GM21529 (cell line): ENCODE results near the gene TMEM252.

Source experiments
- ATAC-seq: cut with Tn5 transposase; IDR thresholded peaks from one replicate; pipeline ENCODE4 v1.9.1; 2021; ENCODE audit not compliant: unreplicated experiment

The TMEM252 gene, protein sequence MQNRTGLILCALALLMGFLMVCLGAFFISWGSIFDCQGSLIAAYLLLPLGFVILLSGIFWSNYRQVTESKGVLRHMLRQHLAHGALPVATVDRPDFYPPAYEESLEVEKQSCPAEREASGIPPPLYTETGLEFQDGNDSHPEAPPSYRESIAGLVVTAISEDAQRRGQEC

DNA sequence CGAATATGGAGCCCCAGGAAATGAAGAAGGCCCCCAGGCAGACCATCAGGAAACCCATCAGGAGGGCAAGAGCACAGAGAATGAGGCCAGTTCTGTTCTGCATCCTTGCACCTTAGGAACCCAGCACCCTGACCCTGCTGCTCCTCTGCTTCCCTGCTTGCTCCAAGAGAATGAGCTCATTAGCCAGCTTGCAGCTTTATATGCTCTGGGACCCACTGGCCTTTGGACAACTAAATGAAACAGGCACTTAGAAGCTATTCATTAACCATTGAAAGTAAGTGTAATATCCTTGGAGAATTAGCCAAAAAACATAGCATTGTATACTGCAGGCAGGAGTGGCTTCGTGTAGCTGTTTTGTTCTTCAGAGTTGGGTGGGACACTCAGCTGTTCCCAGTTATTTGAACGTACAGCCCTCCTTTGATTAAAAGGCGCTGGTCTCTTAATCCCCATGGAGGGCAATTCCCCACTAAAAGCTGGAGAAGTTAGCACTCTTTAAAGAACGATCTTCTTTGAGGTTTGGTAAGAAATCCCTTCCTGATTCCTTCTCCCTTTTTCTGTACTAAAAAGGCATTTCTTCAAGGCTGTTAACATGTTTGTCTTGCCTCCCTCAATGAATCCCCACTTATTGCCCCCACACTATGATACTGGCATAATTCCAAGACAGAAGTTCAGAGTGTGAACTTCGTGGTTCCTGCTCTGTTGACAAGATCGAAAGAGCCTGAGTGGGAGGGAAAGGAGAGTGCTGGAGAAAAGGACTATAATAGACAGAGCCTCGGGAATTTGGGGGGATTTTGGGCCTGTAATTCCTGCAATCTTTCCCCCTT, at the start of gene TMEM252:
Gene TMEM252 (minus strand): TSS at position 172 of the 824 bp plus-strand sequence. CDS start 69 bp downstream, at position 103.
- ATAC-seq = no peak

DNA sequence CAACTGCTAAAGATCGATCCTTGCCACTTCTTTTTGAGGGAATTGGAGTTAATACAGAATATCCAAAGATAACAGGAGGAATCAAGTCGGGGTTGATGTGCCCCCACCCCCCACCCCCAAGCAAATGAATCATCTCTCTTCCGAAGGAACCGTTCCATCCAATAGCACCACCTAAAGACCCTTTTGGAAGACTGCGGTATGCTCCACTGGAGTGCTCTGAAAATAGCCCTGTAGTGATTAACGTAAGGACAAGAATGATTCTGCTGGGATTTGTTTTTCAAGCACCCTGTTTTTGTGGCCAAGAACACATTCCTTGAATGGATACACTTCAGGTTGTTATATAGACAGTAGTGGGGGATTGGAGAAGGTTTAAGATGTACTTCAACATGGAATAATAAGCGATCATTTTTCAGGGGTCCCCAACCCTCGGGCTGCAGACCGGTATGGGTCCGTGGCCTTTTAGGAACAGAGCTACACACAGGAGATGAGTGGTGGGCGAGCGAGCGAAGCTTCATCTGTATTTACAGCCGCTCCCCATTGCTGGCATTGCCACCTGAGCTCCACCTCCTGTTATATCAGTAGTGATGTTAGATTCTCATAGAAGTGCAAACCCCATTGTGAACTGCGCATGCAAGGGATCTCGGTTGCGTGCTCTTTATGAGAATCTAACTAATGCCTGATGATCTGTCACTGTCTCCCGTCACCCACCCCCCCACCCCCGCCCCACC, 44.5 kb upstream of the TMEM252 start:
- no peak for ATAC-seq

DNA sequence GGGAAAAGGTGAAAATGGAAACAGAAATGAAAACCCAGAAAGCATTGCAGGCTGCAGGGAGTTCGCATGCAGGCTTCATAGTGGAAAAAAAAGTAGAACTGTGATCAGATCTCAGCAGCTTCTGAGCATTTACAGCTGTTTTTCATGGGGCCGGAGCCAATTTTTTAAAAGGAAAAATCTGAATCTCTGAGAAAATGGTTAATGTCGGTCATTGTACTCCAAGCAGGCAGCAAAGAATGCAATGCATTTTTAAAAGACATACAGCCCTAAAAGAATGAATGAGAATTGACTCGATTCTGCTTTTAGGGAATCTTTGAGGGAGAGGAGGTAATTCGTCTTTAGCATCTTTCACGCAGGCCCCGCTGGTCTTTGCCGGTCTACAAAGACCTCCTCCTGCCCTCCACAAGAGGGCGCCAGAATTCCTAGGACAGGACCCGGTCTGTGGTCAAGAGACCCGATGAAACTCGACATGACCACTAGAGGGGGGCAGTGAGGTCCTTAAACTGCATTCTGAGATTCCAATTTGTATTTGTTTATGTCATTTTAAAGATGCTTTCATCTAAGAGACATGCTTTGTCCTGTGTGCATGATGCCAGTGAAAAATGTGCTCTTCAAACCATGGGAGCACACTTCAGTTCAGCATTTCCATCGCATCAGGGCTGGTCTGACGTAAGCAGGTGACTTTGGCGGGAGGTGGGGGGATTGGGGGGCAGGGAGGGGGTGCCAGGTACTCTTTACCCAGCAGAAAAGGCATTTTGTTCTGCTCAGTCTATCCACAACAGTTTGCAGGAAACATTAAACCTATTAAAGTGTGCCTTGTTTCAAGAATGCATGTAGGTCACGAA, 43.7 kb upstream of the TMEM252 start:
- peak; percentile 95 for ATAC-seq

DNA sequence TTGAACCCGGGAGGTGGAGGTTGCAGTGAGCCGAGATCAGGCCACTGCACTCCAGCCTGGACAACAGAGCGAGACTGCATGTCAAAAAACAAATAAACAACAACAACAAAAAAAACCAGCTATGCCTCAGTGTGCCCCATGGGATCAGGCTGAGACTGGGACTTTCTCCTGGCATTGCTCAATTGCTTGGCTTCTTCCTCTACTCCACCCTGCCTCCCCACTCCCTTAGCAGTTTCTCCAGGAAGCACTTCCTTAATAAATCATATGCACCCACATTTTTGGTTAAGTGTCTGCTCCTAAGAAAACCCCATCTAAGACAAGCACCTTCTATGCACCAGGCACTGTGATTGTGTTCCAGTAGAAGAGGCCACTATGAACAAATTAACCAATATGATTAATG, 41.0 kb upstream of the TMEM252 start:
- no peak for ATAC-seq

DNA sequence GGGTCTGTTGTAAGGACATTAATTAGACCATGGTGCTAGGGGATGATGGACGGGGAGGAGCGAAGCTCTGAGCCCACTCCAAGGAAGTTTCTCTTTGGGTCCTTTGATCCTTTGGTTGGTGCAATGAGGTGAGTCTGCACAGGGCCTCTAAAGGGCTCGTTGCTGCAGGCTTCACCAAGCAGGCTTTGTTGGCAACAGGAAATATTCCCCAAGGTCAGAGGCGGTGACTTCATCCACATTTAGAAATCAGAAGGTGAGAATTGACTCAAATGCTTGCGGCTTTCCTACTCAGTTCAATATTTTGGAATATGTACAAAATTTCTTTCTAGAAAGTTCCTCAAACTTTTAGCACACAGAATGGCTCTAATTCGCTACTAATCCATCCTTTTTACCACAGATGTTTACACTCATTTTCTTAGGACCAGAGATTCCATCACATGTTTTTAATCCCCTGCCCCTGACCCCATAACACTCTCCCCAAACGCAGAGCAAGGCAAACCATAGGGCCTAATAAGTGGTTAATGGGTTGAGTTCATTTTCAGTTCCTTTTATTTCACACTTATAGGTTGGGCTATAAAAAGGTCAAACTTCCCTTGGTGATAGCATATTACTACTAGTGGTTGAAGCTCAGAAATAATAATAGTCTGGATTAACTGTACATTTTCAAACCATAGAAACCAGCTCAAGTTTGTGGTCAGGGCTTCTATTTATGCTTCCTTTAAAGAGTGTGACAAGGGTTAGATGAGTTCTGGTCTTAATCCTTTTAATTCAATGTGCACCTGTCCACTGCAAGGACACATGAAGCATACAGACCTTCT, 37.3 kb upstream of the TMEM252 start:
- peak; percentile 89 for ATAC-seq

DNA sequence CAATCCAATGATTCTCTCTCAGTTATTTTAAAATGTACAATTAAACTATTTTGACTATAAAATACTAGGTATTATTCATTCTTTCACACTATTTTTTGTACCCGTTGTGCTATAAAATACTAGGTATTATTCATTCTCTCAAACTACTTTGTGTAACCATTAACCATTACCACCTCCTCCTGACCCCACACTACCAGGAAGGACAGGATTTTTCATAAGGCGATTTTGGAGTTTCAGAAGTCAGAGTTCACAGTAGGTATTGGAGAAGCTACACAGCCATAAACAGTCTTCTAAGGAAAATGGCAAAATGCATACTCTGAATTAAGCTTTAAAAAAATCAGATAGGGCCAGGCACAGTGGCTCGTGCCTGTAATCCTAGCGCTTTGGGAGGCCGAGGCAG, 35.1 kb upstream of the TMEM252 start:
- no peak for ATAC-seq

DNA sequence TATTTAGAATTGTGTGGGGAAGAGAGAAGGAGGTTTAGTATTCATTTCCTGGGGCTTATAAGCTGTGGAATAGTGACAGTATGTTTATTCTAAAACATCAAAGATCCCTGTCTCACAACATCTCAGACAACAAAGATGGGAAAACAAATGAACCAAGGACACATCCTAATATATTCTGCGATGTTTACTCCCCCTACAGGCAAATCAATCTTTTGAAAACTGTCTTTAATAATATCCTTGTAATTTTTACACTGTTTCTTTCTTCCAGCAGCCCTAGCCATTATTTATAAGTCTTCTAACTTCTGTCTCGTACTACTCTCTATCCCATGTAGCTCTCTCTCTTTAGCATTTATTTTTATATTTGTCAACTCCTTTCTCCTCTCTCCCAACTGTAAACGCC, 33.5 kb upstream of the TMEM252 start:
- ATAC-seq = no peak

DNA sequence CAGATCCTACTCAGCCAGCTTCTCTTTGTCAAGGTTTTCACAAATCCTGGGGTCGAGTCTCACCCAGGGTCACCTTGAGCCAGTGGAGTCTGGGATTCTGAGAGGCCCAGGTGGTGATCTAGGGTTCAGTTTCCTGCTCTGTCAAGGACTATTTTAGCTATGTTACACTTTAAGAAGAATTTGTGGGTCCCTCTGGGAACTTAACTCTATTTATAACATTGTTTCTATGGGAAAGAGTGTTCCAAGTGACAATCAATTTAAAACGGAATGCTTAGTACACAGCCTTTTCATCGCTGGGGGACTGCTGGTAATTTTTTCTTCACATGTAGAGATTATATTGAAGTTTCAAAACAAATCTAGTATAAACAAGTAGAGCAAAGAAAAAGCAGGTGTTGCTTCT, 26.9 kb upstream of the TMEM252 start:
- ATAC-seq = no peak

DNA sequence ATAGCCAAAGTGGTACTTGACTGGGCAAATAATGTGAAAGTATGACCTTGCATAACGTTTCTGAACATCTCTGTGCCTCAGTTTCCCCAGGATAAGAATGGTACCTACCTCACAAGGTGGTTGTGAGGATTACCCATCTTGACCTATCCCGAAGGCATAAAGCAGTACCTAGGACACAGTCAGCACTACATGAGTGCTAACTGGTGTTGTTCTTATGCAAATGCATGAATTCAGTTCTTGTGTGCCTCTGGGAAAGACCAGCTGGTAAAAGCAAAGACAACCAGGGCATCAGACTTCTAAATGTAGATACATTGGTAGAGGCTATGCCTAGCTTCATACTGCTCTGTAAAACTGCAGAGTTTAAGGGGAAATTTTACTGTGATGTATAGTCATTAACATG, 21.8 kb upstream of the TMEM252 start:
- ATAC-seq = no peak

DNA sequence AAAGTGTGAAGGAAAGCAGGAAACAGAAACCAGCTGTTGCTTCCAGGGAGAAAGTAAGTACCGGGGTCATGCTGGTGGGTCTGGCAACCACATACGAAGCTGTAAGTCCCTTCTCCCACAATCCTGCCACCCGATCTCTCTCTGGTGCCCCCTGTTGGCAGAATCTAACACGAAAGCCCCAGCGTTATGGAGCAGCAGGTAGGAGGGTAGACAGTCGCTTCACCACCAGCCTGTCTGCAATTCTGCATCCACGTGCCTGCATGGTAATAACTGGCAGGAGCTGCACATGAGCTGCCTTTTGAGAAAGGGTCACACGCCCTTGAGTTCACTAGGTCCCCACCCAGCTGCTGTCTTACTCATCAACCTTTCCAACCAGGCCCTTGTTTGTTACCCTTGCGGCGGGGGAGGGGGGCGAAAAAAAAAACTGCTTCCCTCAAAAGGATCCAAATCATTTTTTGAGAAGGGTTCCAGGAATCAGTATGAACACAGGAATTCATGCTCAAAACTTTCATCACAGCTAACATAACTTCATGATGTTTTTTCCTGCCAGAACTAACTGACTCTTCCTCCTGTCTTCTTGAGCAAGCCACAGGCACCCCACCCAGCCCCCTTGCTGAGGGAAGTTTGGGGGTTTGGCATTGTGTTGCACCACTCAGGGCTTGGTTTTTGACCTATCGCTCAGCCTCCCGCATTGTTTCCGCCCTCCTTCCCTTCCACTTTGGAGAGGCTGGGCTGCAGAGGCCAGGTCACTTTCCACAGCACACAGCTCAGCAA, 19.6 kb upstream of the TMEM252 start:
- ATAC-seq = peak; percentile 71

DNA sequence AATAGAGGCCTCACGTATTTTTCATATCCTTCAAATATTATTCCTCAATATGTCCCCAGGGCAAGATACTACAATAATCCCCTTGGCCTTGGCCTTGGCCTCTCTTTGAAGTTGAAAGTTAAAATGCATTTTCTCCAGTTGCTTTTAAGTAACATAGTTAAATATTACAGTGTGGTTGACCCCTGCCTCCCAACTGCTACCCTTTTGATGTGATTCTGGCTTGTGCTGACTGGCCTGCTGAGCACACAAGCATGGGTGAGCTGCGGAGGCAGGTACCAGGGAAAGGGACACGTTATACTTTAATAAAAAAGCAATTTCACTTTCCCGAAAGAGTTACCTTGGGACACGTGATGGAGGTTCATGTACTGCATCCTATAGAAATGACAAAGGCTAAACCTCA, 17.9 kb upstream of the TMEM252 start:
- no peak for ATAC-seq

DNA sequence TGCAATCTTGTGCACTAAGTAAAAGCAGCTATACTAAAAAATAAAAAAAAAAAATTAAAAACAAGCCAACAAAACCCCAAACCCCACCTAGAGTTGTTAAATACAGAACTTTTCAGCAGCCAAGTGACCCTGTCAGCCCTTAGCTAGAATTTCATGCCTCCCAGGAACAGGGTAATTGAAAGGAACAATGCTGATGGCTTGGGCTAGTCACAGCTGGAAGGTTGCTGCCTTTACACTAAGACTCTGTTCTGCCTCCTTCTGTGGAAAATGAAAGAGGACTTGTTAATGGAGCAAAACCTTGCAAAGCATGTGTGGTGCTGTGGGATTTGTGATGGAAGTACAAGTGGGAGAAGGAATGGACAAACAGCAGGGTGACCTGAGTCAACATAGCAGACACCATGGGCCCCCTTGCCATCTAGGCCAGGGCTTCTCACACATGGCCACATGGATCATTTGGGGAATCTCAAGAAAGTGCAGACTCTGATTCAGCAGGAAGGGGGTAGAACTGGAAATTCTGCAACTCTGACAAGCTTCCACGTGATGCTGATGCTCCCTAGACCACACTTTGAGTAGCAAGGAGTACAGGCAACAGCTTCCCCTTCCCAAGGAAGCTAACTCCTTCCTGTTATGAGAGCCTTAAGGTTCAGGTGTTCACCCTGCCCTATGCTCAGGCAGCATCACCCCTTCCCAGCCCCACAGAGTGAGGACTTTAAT, 14.9 kb upstream of the TMEM252 start:
- no peak for ATAC-seq

DNA sequence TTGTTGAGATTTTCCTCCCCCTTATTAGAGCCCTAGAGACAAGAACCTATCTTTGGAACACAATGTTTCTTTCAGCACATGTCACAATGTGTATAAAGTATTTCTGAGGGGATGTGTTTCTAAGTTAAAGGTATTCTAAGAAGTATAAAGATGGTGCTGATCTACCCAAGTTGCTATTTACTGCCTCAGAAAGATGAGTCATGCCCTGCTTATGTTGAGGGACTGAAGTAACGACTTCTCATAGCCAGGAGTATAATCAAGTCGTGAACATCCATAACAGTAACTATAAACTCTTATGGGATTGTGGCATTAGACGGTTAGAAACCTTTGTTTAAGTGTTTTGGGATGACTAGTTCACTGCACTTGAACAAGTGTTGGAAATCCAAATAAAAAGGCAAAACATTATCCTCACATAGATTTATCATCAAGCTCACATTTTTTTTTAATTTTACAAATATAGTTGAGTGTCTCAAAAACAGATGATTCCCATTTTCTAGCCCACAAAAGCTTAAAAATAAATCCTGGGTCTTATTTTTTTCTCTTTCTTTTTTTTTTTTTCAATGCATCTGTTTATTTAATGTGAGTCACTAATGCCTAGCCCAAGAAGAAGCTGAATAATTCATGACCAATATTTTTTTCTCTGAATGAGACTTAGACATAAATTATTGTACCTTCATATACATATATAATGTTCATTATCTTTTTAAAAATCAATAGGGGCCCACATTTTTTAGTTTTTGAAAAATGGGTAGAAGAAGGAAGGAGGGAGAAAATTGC, 12.2 kb upstream of the TMEM252 start:
- no peak for ATAC-seq

DNA sequence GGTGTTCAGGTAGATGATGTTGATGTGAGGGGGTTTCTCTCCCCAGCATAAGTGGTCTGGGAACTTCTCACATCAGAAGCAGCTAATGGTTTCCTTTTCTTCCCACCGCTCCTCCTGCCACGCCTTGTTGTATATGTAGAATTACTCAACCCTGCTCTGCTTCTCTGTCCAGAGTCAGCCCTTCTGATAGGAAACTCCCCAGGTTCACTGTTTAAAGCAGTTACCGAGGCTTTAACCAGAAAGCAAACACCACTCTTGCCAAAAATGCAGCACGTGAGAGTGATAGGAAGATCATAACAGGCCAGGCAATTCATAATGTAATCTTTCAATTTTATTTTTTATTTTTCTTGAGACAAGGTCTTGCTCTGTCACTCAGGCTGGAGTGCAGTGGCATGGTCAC, 10.5 kb upstream of the TMEM252 start:
- ATAC-seq = no peak

DNA sequence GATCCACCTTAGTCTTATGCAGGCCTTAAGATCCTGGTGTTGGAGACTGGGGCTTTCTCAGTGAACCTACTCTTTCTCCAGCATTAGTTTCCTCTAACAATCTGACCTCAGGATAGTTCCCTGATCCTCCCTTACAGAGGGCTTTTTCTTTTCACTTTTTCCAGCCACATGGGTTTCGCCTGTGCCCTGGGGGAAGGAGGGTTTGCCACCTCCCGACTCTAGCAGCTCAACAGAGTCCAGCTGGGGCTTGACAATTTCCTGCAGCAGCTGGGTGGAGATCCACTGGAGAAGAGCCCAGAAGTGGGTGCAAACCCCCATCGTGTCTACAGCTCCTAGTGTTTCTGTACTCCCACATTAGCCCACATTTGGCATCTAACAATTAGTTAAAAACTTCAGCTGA, 7.6 kb upstream of the TMEM252 start:
- ATAC-seq = no peak

DNA sequence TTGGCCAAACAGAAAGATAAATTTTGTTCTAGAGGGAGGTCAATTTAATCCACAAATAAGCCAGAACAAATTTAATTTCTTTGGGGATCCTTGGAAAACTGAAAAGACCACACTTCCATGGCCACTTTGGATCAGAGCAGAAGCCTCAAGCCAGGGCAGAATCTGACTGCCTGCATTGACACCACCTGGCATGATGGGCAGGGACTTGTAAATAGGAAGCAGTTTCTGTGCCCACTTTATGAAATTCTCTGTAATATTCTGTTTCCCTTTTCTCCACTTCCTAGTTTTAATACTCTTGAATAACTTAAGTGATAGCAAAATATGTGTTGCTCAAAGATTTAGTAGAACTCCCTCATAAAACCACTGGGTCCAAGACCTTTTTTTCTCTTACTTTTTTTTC, 6.7 kb upstream of the TMEM252 start:
- no peak for ATAC-seq

DNA sequence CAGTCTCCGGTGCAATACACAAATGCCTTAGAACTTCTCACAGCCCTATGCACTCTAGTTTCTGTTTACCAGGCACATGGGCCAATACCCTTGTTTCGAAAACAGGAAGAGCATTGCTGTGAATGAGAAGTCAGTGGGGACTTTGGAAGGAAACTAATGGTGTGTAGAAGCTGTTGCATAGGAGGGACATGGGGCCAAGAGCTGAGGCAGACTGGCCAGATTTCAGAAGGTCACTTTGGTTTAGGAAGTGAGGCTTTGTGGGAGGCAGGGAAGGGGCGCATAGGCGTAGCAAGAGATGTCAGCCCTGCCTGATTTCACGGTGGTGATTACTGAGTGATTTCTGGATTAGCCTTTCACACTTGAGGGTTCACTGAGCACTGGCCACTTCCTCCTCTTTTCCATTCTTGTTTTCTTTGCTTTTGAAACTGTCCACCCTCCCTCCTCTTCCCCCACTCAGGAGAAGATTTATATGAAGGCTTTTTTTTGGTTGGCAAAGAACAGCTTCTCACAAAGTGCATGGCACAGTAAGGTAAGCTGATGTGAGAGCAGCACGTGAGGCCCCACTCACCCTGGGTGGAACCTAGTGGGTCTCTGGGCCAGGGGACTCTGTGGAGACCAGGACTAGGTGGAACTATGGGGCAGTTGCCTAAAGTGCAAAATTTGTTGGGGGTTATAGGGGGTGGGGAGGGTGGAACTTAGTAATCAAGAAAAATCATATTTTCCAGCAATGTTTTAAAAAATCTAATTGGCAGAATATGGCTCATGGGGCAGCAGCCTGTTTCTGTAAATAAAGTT, 6.1 kb upstream of the TMEM252 start:
- ATAC-seq = peak; percentile 78
